IPS-15b (cell line): ENCODE measurements around the gene FAM149A.

Source experiments
- H3K27me3 ChIP-seq: one replicate; pipeline ENCODE4 v1.6.1; 2013; ENCODE audit warnings: low read length; ENCODE audit not compliant: control insufficient read depth, insufficient read depth
- H3K36me3 ChIP-seq: one replicate; pipeline ENCODE4 v1.6.1; 2013; ENCODE audit warnings: low read length; ENCODE audit not compliant: control insufficient read depth, insufficient read depth
- H3K4me1 ChIP-seq: one replicate; pipeline ENCODE4 v1.6.1; 2013; ENCODE audit warnings: mild to moderate bottlenecking, low read length; ENCODE audit not compliant: control insufficient read depth, insufficient read depth
- H3K4me3 ChIP-seq: one replicate; pipeline ENCODE4 v1.5.1; 2013; ENCODE audit warnings: low read depth, low read length
- H3K9ac ChIP-seq: one replicate; pipeline ENCODE4 v1.6.1; 2013; ENCODE audit warnings: low read depth, mild to moderate bottlenecking, low read length
- H3K9me3 ChIP-seq: one replicate; pipeline ENCODE4 v1.6.1; 2013; ENCODE audit warnings: mild to moderate bottlenecking, low read length; ENCODE audit not compliant: control insufficient read depth, insufficient read depth

The FAM149A gene

DNA sequence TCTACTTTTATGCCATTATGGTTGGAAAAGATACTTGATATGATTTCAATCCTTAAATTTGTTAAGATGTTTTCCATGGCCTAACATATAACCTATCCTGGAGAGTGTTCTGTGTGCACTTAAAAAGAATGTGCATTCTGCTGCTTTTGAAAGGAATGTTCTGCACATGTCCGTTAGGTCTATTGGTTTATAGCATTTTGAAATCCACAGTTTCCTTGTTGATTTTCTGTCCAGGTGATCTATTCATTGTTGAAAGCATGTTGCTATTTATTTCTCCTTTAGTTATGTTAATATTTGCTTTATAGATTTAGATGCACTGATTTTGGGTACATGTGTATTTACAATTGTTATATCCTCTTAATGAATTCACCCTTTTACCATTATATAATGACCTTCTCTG is 117.1 kb downstream of the FAM149A start:
- peaks cover 13% of the 10 kb centered on the region for H3K9me3 ChIP-seq
- H3K36me3 ChIP-seq: peaks cover 2% of the 10 kb centered on the region
- no peaks in the 10 kb centered on the region for H3K27me3 ChIP-seq
- H3K4me3 ChIP-seq: no peak overlapping the region
- H3K4me1 ChIP-seq: no peaks in the 10 kb centered on the region
- no peak overlapping the region for H3K9ac ChIP-seq
